ENCODE data around the gene FOXF1.

Gene FOXF1

DNA sequence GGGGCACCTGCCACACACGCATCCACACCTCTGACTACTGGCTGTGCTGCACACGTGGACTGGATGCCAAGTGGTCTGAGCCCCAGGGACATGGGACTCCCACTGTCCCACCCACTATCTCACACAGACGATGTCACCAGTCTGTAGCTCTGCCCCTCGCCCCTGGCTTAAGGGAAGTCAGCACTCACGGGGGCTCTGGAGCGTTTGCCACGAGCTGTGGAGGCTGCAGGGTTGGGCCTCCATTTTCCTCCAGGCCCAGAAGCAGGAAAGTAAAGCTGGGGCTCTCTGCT is 22.1 kb downstream of the FOXF1 start:
- TF ChIP-seq, protein P1, sequence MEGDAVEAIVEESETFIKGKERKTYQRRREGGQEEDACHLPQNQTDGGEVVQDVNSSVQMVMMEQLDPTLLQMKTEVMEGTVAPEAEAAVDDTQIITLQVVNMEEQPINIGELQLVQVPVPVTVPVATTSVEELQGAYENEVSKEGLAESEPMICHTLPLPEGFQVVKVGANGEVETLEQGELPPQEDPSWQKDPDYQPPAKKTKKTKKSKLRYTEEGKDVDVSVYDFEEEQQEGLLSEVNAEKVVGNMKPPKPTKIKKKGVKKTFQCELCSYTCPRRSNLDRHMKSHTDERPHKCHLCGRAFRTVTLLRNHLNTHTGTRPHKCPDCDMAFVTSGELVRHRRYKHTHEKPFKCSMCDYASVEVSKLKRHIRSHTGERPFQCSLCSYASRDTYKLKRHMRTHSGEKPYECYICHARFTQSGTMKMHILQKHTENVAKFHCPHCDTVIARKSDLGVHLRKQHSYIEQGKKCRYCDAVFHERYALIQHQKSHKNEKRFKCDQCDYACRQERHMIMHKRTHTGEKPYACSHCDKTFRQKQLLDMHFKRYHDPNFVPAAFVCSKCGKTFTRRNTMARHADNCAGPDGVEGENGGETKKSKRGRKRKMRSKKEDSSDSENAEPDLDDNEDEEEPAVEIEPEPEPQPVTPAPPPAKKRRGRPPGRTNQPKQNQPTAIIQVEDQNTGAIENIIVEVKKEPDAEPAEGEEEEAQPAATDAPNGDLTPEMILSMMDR (IDR thresholded peaks at IDR 0.05; ENCODE audit: low read depth, low read length): no peak
- in situ Hi-C loops (cut with HindIII; ENCODE audit: low sequenced_read_pairs): no loop called here

DNA sequence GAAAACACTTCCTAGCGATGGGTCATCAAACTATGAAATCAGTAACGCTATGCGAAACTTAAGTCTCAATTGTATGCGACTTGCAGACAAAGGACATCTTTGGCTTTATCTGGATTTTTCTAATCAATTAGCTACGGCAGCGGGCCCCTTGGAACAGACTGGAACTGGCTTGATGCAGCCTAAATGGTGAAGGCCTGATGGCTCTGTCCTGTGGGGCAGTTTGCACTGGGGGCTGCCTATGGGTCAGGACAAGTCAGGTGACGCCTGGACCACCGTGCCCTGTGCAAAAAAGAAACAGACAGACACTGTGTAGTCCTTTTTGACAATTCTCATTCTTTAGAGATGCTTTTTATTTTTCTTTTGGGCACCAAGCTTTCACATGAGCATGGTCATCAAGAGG is 22.7 kb downstream of the FOXF1 start:
- TF ChIP-seq, protein P1 (IDR thresholded peaks at IDR 0.05; ENCODE audit: low read depth, low read length): no peak
- in situ Hi-C loops (cut with HindIII; ENCODE audit: low sequenced_read_pairs): no loop called here
- no peak overlapping the region for H3K4me3 ChIP-seq (ENCODE audit: low read depth, low read length)
- no peak for DNase-seq (ENCODE audit: low read depth, low spot score)

More for the DNA sequence above, 22.1 kb downstream of the FOXF1 start:
- no peak for DNase-seq (ENCODE audit: low read depth, low spot score)
- H3K4me3 ChIP-seq (ENCODE audit: low read depth, low read length): no peak overlapping the region

DNA sequence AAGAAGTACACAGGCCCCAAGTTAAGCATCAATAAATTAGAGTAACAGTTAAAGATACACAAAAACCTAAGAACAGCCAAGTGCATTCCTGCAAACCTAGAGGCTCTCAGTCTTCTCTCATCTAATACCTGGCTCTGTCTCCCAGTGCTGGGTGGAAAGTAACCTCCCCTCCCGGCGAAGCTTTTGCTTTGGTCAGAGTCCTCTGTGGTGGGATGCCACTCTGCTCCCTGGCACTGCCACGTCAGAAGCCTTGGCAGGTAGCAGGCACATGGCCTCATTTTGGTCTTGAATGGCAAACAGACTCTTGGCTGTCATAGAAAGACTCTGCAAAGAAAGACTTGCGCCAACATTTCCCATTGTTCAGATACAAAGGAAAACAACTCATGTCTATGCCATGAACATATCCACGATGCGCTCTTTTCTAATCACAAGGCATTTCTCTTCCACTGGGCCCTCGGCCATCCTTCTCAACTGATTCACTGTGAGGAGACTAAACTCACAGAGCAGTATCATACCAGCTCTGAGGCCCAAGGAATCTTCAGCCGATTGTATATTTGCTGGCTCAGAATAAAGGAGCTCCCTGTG is 23.5 kb downstream of the FOXF1 start:
- DNase-seq (ENCODE audit: low read depth, low spot score): no peak
- in situ Hi-C loops (cut with HindIII; ENCODE audit: low sequenced_read_pairs): no loop called here
- no peak overlapping the region for H3K4me3 ChIP-seq (ENCODE audit: low read depth, low read length)
- TF ChIP-seq, protein P1 (IDR thresholded peaks at IDR 0.05; ENCODE audit: low read depth, low read length): no peak

DNA sequence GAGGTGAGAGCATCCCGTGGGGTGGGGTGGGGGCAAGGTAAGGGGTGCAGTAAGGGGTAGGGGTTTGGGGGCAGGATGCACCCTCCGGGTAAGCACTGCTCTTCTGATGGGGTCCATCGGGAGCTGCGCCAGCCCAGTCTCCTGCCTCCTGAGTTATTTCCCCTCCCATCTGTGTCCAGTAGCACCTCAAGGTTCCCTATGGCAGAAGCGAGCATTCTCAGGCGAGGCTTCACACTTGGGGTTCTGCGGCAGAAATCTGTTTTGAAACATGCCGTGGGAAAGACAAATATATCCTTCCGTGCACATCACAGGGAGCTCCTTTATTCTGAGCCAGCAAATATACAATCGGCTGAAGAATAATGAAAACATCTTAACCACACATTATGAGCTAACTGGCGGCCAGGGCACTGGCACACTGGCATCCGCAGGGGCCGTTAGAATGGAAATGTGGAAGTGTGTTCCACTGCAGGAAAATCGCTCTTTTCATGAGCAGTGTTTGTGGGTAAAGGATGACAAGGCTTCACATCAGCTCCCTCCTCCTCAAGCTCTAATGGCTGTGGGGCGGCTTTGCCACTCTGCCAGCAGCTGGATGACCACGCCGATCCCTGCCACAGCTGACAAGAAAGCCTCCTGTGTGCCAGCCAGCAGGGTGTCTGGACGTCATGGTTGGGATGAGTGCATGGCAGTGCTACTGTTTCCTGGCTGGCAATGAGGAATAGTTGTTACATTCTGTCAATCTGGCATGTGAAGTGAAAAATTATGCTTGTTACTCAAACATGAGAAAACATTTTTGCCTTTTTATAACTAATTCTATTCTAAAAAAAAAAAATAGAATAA is 24.7 kb downstream of the FOXF1 start:
- in situ Hi-C loops (cut with HindIII; ENCODE audit: low sequenced_read_pairs): no loop called here
- TF ChIP-seq, protein P1 (IDR thresholded peaks at IDR 0.05; ENCODE audit: low read depth, low read length): no peak
- no peak for DNase-seq (ENCODE audit: low read depth, low spot score)
- H3K4me3 ChIP-seq (ENCODE audit: low read depth, low read length): no peak overlapping the region

DNA sequence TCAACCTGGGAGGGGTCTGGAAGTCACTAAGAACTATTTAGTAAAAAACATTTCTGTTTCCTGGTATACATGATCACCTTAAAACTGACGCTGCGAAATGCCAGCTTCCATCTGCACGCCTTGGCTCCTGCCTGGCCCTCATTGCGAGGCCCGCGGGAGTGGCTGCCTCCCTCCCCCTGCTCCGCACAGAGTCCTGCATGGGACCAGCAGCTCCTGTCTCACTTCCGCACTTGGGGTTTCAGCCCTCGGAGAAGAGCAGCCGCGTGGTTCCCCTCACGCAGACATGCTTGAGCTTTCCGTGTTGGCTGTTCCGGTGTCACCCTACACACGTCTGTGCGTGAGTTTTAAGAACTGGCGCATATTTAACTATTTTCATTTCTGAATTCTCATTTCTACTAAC is 26.3 kb downstream of the FOXF1 start:
- in situ Hi-C loops (cut with HindIII; ENCODE audit: low sequenced_read_pairs): no loop called here
- DNase-seq (ENCODE audit: low read depth, low spot score): no peak
- H3K4me3 ChIP-seq (ENCODE audit: low read depth, low read length): no peak overlapping the region
- TF ChIP-seq, protein P1 (IDR thresholded peaks at IDR 0.05; ENCODE audit: low read depth, low read length): no peak

DNA sequence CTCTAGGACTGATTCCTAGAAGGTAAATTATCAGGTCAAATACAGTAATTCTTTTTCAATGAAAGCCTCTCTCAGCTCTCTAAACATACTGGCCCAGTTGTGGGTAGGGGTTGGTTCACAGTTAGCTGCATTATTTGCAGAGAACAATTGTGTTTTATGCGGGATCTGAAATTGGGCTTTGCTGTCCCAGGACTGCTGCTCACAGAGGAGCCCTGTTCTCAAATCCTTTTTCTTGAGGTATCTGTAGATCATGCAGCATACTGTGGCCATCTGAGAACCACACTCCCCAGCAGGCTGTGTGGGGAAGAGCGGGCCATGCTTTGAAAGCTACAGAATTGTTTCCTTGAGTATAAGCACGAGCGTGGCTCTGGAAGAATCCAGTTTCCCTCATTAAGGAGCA is 27.2 kb downstream of the FOXF1 start:
- in situ Hi-C loops (cut with HindIII; ENCODE audit: low sequenced_read_pairs): no loop called here
- no peak overlapping the region for H3K4me3 ChIP-seq (ENCODE audit: low read depth, low read length)

More for the DNA sequence above, 27.2 kb downstream of the FOXF1 start:
- no peak for DNase-seq (ENCODE audit: low read depth, low spot score)
- TF ChIP-seq, protein P1 (IDR thresholded peaks at IDR 0.05; ENCODE audit: low read depth, low read length): no peak
